DND-41 (cell line): ENCODE results near the gene NDUFS2.

Source experiments
- ATAC-seq: fragments of 200-7000 bp; cut with Tn5 transposase; 3 replicates; pipeline ENCODE4 v1.9.1; 2021; ENCODE audit warnings: low read depth; ENCODE audit not compliant: insufficient read depth
- DNase-seq: peaks from one replicate; pipeline ENCODE4 v3.0.0-alpha.2; 2020
- H2AFZ ChIP-seq: 2 replicates; pipeline ENCODE4 v1.6.0; 2012; ENCODE audit warnings: low read depth, low read length
- H3K27ac ChIP-seq: 2 replicates; pipeline ENCODE4 v1.5.1; 2012; ENCODE audit warnings: low read length, inconsistent platforms
- H3K27me3 ChIP-seq: fragments of 200-600 bp; sonication (generic); 2 replicates; pipeline ENCODE4 v1.6.0; 2012; ENCODE audit warnings: low read length, mild to moderate bottlenecking, inconsistent platforms; ENCODE audit not compliant: insufficient read depth, poor library complexity
- H3K36me3 ChIP-seq: 2 replicates; pipeline ENCODE4 v1.5.1; 2012; ENCODE audit warnings: low read length, inconsistent platforms; ENCODE audit not compliant: insufficient read depth
- H3K4me1 ChIP-seq: 2 replicates; pipeline ENCODE4 v1.5.1; 2012; ENCODE audit warnings: mild to moderate bottlenecking, low read length; ENCODE audit not compliant: insufficient read depth
- H3K4me2 ChIP-seq: 2 replicates; pipeline ENCODE4 v1.6.0; 2012; ENCODE audit warnings: mild to moderate bottlenecking, moderate library complexity, low read length, inconsistent platforms; ENCODE audit not compliant: insufficient read depth
- H3K4me3 ChIP-seq, 2 experiments: fragments of 200-600 bp in 1 of 2; shearing (Covaris generic) in 1 of 2; 2 replicates each; pipeline ENCODE4 v1.5.1; 2012 to 2016; ENCODE audit warnings: inconsistent platforms in 2 of 2, low read length in 2 of 2, mild to moderate bottlenecking in 2 of 2, low read depth in 1 of 2, moderate library complexity in 1 of 2
- H3K79me2 ChIP-seq: 2 replicates; pipeline ENCODE4 v1.6.0; 2012; ENCODE audit warnings: low read length, inconsistent platforms; ENCODE audit not compliant: insufficient read depth
- H3K9ac ChIP-seq: 2 replicates; pipeline ENCODE4 v1.6.0; 2012; ENCODE audit warnings: low read depth, mild to moderate bottlenecking, inconsistent platforms, low read length, moderate library complexity
- H3K9me3 ChIP-seq: 2 replicates; pipeline ENCODE4 v1.5.1; 2012; ENCODE audit warnings: low read length, moderate library complexity, mild to moderate bottlenecking, inconsistent platforms; ENCODE audit not compliant: insufficient read depth, severe bottlenecking
- H4K20me1 ChIP-seq: 2 replicates; pipeline ENCODE4 v1.6.0; 2012; ENCODE audit warnings: low read length; ENCODE audit not compliant: insufficient read depth
- CTCF ChIP-seq: IDR thresholded peaks from 2 replicates; pipeline ENCODE4 v1.5.1; 2012; ENCODE audit warnings: borderline replicate concordance, low read length, moderate library complexity, mild to moderate bottlenecking; ENCODE audit not compliant: poor library complexity, severe bottlenecking; ENCODE audit errors: extremely low read depth
- EZH2 ChIP-seq: IDR thresholded peaks from 3 replicates; pipeline ENCODE4 v1.6.1; 2012; ENCODE audit warnings: borderline replicate concordance, low read depth, mild to moderate bottlenecking, moderate library complexity, low read length, inconsistent platforms; ENCODE audit not compliant: severe bottlenecking

Gene NDUFS2

GRCh38 chr1:161159913-161160243 is 42.3 kb upstream of the NDUFS2 start:
- H3K9me3 ChIP-seq = no peaks in the 10 kb centered on the region
- TF ChIP-seq CTCF (no peak), EZH2 (no peak)
- H3K4me2 ChIP-seq = peak overlapping the region; percentile 88
- H3K27me3 ChIP-seq = no peaks in the 10 kb centered on the region
- peak overlapping the region; percentile 79 for H3K27ac ChIP-seq
- DNase-seq (no peak), ATAC-seq (no peak)
- peaks cover 30% of the 10 kb centered on the region for H3K79me2 ChIP-seq
- H3K4me3 ChIP-seq = peak overlapping the region; percentile 60 to 79; a peak in 3 of 4 replicates
- H3K9ac ChIP-seq = peak overlapping the region; percentile 87
- peak overlapping the region; percentile 75 for H2AFZ ChIP-seq
- no peaks in the 10 kb centered on the region for H4K20me1 ChIP-seq
- peaks cover 65% of the 10 kb centered on the region for H3K36me3 ChIP-seq
- peaks cover 69% of the 10 kb centered on the region for H3K4me1 ChIP-seq

GRCh38 chr1:161160671-161161145 is 41.5 kb upstream of the NDUFS2 start:
- Histone ChIP-seq H2AFZ (no peak overlapping the region), H3K4me2 (peak overlapping the region; percentile 88), H3K4me3 (peak overlapping the region in 1 of 2 experiments; percentile 79; a peak in 2 of 4 replicates), H3K27me3 (no peaks in the 10 kb centered on the region), H3K4me1 (peaks cover 69% of the 10 kb centered on the region), H3K79me2 (peaks cover 22% of the 10 kb centered on the region), H3K9me3 (no peaks in the 10 kb centered on the region), H3K27ac (no peak overlapping the region), H3K9ac (peak overlapping the region; percentile 87; the same call in 1 of the 2 replicates), H4K20me1 (no peaks in the 10 kb centered on the region), H3K36me3 (peaks cover 68% of the 10 kb centered on the region)
- no peak for DNase-seq
- no peak for TF ChIP-seq CTCF
- TF ChIP-seq EZH2 = no peak
- no peak for ATAC-seq

GRCh38 chr1:161161652-161162051 is 40.5 kb upstream of the NDUFS2 start:
- H3K79me2 ChIP-seq = peaks cover 21% of the 10 kb centered on the region
- no peak for DNase-seq
- no peaks in the 10 kb centered on the region for H3K27me3 ChIP-seq
- no peaks in the 10 kb centered on the region for H3K9me3 ChIP-seq
- no peak for ATAC-seq
- no peak for TF ChIP-seq EZH2
- no peak overlapping the region for H3K4me3 ChIP-seq
- peak overlapping the region; percentile 88 for H3K4me2 ChIP-seq
- H3K27ac ChIP-seq = no peak overlapping the region
- H2AFZ ChIP-seq = no peak overlapping the region
- H3K4me1 ChIP-seq = peaks cover 70% of the 10 kb centered on the region
- H3K36me3 ChIP-seq = peaks cover 68% of the 10 kb centered on the region
- no peaks in the 10 kb centered on the region for H4K20me1 ChIP-seq
- no peak overlapping the region for H3K9ac ChIP-seq

GRCh38 chr1:161162052-161162451 is 40.1 kb upstream of the NDUFS2 start:
- no peaks in the 10 kb centered on the region for H3K27me3 ChIP-seq
- DNase-seq (no peak), ATAC-seq (no peak)
- H3K4me1 ChIP-seq = peaks cover 74% of the 10 kb centered on the region
- H3K4me3 ChIP-seq = no peak overlapping the region
- no peak overlapping the region for H3K9ac ChIP-seq
- peak overlapping the region; percentile 88; the same call in 1 of the 2 replicates for H3K4me2 ChIP-seq
- H3K36me3 ChIP-seq = peaks cover 65% of the 10 kb centered on the region
- TF ChIP-seq EZH2 = no peak
- no peak for TF ChIP-seq CTCF
- no peak overlapping the region for H2AFZ ChIP-seq
- no peaks in the 10 kb centered on the region for H4K20me1 ChIP-seq
- no peaks in the 10 kb centered on the region for H3K9me3 ChIP-seq
- H3K79me2 ChIP-seq = peaks cover 25% of the 10 kb centered on the region
- H3K27ac ChIP-seq = no peak overlapping the region
